Measurements from ENCODE around the gene ZSWIM9.

- no peak for TF ChIP-seq POLR2A (IDR thresholded peaks at IDR 0.05)
- TF ChIP-seq CTCF (IDR thresholded peaks at IDR 0.05): no peak
Observed at GRCh38 chr19:48218997-48219396, 48.5 kb downstream of the ZSWIM9 start.
